Spleen (tissue), 7 donors: ENCODE data around the gene SPEN.

Source experiments
- POLR2A ChIP-seq, 3 donors: fragments of 450-650 bp; IDR thresholded peaks; one replicate each; pipeline ENCODE4 v1.5.1; 2017; ENCODE audit warnings: antibody characterized with exemption in 3 of 3, mild to moderate bottlenecking in 1 of 3
- TF ChIP-seq, protein P1 (sequence below), 11 experiments: fragments of 200-600 bp in 7 of 11; fragments of 450-650 bp in 4 of 11; sonication (generic) in 4 of 11; IDR thresholded peaks in 8 of 11; conservative IDR thresholded peaks in 3 of 11; 1 replicate in 7 of 11; 2 replicates in 4 of 11; pipeline versions ENCODE4 v1.4.0 to v1.8.0; 2016 to 2021; ENCODE audit warnings: antibody characterized with exemption in 11 of 11, inconsistent platforms in 4 of 11, mild to moderate bottlenecking in 1 of 11
- donor health status: DM: no; HTN: no; CAD: no; lungs with moderate emphysema.
- donor health status: DM: no; HTN: no; CAD: no.
- donor health status: DM: no; HTN: no; CAD: no.

GRCh38 chr1:15973772-15974171, 126.3 kb downstream of the SPEN start:
- no peak for TF ChIP-seq POLR2A (IDR thresholded peaks at IDR 0.05)
- TF ChIP-seq, protein P1, sequence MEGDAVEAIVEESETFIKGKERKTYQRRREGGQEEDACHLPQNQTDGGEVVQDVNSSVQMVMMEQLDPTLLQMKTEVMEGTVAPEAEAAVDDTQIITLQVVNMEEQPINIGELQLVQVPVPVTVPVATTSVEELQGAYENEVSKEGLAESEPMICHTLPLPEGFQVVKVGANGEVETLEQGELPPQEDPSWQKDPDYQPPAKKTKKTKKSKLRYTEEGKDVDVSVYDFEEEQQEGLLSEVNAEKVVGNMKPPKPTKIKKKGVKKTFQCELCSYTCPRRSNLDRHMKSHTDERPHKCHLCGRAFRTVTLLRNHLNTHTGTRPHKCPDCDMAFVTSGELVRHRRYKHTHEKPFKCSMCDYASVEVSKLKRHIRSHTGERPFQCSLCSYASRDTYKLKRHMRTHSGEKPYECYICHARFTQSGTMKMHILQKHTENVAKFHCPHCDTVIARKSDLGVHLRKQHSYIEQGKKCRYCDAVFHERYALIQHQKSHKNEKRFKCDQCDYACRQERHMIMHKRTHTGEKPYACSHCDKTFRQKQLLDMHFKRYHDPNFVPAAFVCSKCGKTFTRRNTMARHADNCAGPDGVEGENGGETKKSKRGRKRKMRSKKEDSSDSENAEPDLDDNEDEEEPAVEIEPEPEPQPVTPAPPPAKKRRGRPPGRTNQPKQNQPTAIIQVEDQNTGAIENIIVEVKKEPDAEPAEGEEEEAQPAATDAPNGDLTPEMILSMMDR (IDR thresholded peaks at IDR 0.05 in 8 of 11, conservative IDR thresholded peaks at IDR 0.05 in 3 of 11): no peak
